ENCODE data around the gene GBP3. TPM values are rescaled to one million over a fixed set of nuclear protein-coding genes. Genes with fewer than 3 reads are reported as not detected.
"Not testable (repeated sequence)": the region's sequence is repeated elsewhere in the genome, so short reads cannot be mapped to it uniquely, and the experiment has no call there.

The GBP3 gene
- total and polyA plus RNA-seq, 2 of the 8 experiments (the other 6 are each of a cell fraction or from before 2014, with no cell fraction given) = not detected

- no peak for TF ChIP-seq SP2 (IDR thresholded peaks at IDR 0.05; ENCODE audit: low read length)
- TF ChIP-seq RAD21 (IDR thresholded peaks at IDR 0.05 in 1 of 2, conservative IDR thresholded peaks at IDR 0.05 in 1 of 2; ENCODE audit: low read depth in 2 of 2, low read length in 2 of 2) = no peak
- no peak for TF ChIP-seq TCF12 (IDR thresholded peaks at IDR 0.05; ENCODE audit: low read depth, low read length)
- no peak for TF ChIP-seq SP1 (IDR thresholded peaks at IDR 0.05; ENCODE audit: low read depth, low read length)
Observed at GRCh38 chr1:89005286-89006151, 17.1 kb downstream of the GBP3 start (continued).

GRCh38 chr1:89002176-89002575, 20.5 kb downstream of the GBP3 start:
- not testable (repeated sequence) for H3K79me1 ChIP-seq (ENCODE audit: low read depth, low read length); H2AFZ ChIP-seq (ENCODE audit: low read length)

More at GRCh38 chr1:89002176-89002575, 20.5 kb downstream of the GBP3 start:
- H2BK12ac ChIP-seq (ENCODE audit: low read depth, low read length); H3K14ac ChIP-seq (ENCODE audit: insufficient read length); H3K56ac ChIP-seq (replicated peaks; ENCODE audit: insufficient read length, low read depth, low read length); H4K5ac ChIP-seq (ENCODE audit: insufficient read length, low read depth, low read length); H4K8ac ChIP-seq (ENCODE audit: extremely low read depth, insufficient read depth, low read length); H4K20me1 ChIP-seq (replicated peaks in 1 of 2; ENCODE audit: control insufficient read depth in 1 of 2, insufficient read depth in 2 of 2, low read length in 2 of 2); H2BK5ac ChIP-seq (ENCODE audit: low read depth, low read length); H2AK5ac ChIP-seq (ENCODE audit: low read depth, low read length); H3K18ac ChIP-seq (ENCODE audit: extremely low read depth, low read length); H3K36me3 ChIP-seq (ENCODE audit: control insufficient read depth in 2 of 4, insufficient read depth in 4 of 4, low read length in 3 of 4); DNase-seq (ENCODE audit: low read depth in 1 of 2, low spot score in 2 of 2); H3K4ac ChIP-seq (replicated peaks; ENCODE audit: insufficient read length, low read depth, low read length); H3K9me3 ChIP-seq (ENCODE audit: insufficient read depth in 2 of 2, low read depth in 1 of 2, low read length in 1 of 2); H4K91ac ChIP-seq (replicated peaks; ENCODE audit: insufficient read length, low read length); H3K9ac ChIP-seq (replicated peaks in 1 of 4; ENCODE audit: extremely low read depth in 1 of 4, low read depth in 3 of 4, low read length in 3 of 4); H3K4me1 ChIP-seq (replicated peaks in 1 of 4; ENCODE audit: control insufficient read depth in 3 of 4, insufficient read depth in 4 of 4, low read length in 3 of 4); H3K23me2 ChIP-seq (ENCODE audit: low read depth, low read length); H3K4me3 ChIP-seq (ENCODE audit: extremely low read depth in 1 of 4, insufficient read depth in 2 of 4, low read depth in 3 of 4, low read length in 4 of 4); H2BK20ac ChIP-seq (ENCODE audit: low read length); H3K79me2 ChIP-seq (ENCODE audit: control insufficient read depth in 1 of 2, insufficient read depth in 2 of 2, low read length in 2 of 2); H3K27ac ChIP-seq (ENCODE audit: low read depth, low read length); FAIRE-seq; H2BK15ac ChIP-seq (ENCODE audit: low read length); H2BK120ac ChIP-seq (replicated peaks; ENCODE audit: low read depth, low read length); H3K4me2 ChIP-seq (ENCODE audit: insufficient read depth in 1 of 2, low read depth in 2 of 2, low read length in 2 of 2); H3K23ac ChIP-seq (ENCODE audit: insufficient read length); POLR2A ChIA-PET (ENCODE audit: partially characterized antibody); H3K27me3 ChIP-seq (replicated peaks in 1 of 4; ENCODE audit: control insufficient read depth in 3 of 4, extremely low read depth in 1 of 4, insufficient read depth in 3 of 4, low read length in 3 of 4): not testable (repeated sequence)
- CTCF ChIA-PET (ENCODE audit: partially characterized antibody) = interaction anchor here (0.9 to 1.0 kb wide), 3 partner anchors 17 to 356 kb away, joined by 3 read pairs; no protein-coding TSS in a partner anchor
